ENCODE measurements around the gene AVPR2.

Gene AVPR2

GRCh38 chrX:153903238-153903980, 1.1 kb upstream of the AVPR2 start:
- Mint-ChIP-seq H3K4me1 (peaks cover 17% of the 10 kb centered on the region), H3K36me3 (ENCODE audit: low read depth) (no peaks in the 10 kb centered on the region), H3K9me3 (peaks cover 7% of the 10 kb centered on the region), H3K4me3 (no peak overlapping the region), H3K27ac (peak overlapping the region in 1 of 3 experiments; percentile 3), H3K27me3 (ENCODE audit: low read depth) (no peaks in the 10 kb centered on the region)
- no peak for TF ChIP-seq CTCF (IDR thresholded peaks at IDR 0.05; ENCODE audit: unreplicated experiment in 3 of 3)

- Mint-ChIP-seq H3K36me3 (ENCODE audit: low read depth) (no peaks in the 10 kb centered on the region), H3K4me1 (peaks cover 15% of the 10 kb centered on the region), H3K9me3 (peaks cover 5% of the 10 kb centered on the region), H3K4me3 (no peak overlapping the region), H3K27ac (no peak overlapping the region), H3K27me3 (ENCODE audit: low read depth) (no peaks in the 10 kb centered on the region)
- no peak for TF ChIP-seq CTCF (IDR thresholded peaks at IDR 0.05; ENCODE audit: unreplicated experiment in 3 of 3)
Observed at GRCh38 chrX:153905481-153906095, 1.1 kb downstream of the AVPR2 start.

DNA sequence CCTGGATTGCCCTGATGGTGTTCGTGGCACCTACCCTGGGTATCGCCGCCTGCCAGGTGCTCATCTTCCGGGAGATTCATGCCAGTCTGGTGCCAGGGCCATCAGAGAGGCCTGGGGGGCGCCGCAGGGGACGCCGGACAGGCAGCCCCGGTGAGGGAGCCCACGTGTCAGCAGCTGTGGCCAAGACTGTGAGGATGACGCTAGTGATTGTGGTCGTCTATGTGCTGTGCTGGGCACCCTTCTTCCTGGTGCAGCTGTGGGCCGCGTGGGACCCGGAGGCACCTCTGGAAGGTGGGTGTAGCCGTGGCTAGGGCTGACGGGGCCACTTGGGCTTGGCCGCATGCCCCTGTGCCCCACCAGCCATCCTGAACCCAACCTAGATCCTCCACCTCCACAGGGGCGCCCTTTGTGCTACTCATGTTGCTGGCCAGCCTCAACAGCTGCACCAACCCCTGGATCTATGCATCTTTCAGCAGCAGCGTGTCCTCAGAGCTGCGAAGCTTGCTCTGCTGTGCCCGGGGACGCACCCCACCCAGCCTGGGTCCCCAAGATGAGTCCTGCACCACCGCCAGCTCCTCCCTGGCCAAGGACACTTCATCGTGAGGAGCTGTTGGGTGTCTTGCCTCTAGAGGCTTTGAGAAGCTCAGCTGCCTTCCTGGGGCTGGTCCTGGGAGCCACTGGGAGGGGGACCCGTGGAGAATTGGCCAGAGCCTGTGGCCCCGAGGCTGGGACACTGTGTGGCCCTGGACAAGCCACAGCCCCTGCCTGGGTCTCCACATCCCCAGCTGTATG, 1.8 kb downstream of the AVPR2 start:
- Mint-ChIP-seq H3K27ac (no peak overlapping the region), H3K4me3 (no peak overlapping the region), H3K36me3 (ENCODE audit: low read depth) (no peaks in the 10 kb centered on the region), H3K9me3 (peaks cover 3% of the 10 kb centered on the region), H3K27me3 (ENCODE audit: low read depth) (no peaks in the 10 kb centered on the region), H3K4me1 (peaks cover 8% of the 10 kb centered on the region)
- no peak for TF ChIP-seq CTCF (IDR thresholded peaks at IDR 0.05; ENCODE audit: unreplicated experiment in 3 of 3)

GRCh38 chrX:153907456-153907855, 3.0 kb downstream of the AVPR2 start:
- Mint-ChIP-seq H3K4me1 (no peaks in the 10 kb centered on the region), H3K4me3 (no peak overlapping the region), H3K9me3 (peaks cover 10% of the 10 kb centered on the region), H3K27ac (no peak overlapping the region), H3K27me3 (ENCODE audit: low read depth) (no peaks in the 10 kb centered on the region), H3K36me3 (ENCODE audit: low read depth) (no peaks in the 10 kb centered on the region)
- no peak for TF ChIP-seq CTCF (IDR thresholded peaks at IDR 0.05; ENCODE audit: unreplicated experiment in 3 of 3)

- H3K27me3 Mint-ChIP-seq (ENCODE audit: low read depth) = no peaks in the 10 kb centered on the region
- H3K36me3 Mint-ChIP-seq (ENCODE audit: low read depth) = no peaks in the 10 kb centered on the region
- H3K27ac Mint-ChIP-seq = no peak overlapping the region
Observed at GRCh38 chrX:153908219-153908860, 3.9 kb downstream of the AVPR2 start.

More at GRCh38 chrX:153908219-153908860, 3.9 kb downstream of the AVPR2 start:
- no peak for TF ChIP-seq CTCF (IDR thresholded peaks at IDR 0.05; ENCODE audit: unreplicated experiment in 3 of 3)
- Mint-ChIP-seq H3K4me3 (no peak overlapping the region), H3K9me3 (peaks cover 8% of the 10 kb centered on the region), H3K4me1 (no peaks in the 10 kb centered on the region)

Data from nephron (organoid).